Mucosa of descending colon (tissue), 3 donors: ENCODE measurements around the gene EPYC. TPM values are rescaled to one million over a fixed set of nuclear protein-coding genes. Genes with fewer than 3 reads are reported as not detected.

Experiments used
- ATAC-seq: fragments of 200-7000 bp; cut with Tn5 transposase; one replicate; pipeline ENCODE4 v1.9.1; 2020; ENCODE audit warnings: mild to moderate bottlenecking, moderate library complexity
- DNase-seq, 3 donors: peaks; one replicate each; pipeline ENCODE4 v3.0.0-alpha.2; 2020
- H3K36me3 ChIP-seq: fragments of 200-600 bp; one replicate; pipeline ENCODE4 v1.8.0; 2021; ENCODE audit warnings: low read depth, mild to moderate bottlenecking
- H3K4me1 ChIP-seq: fragments of 200-600 bp; one replicate; pipeline ENCODE4 v1.8.0; 2021; ENCODE audit warnings: low read depth, mild to moderate bottlenecking
- H3K4me3 ChIP-seq: fragments of 200-600 bp; one replicate; pipeline ENCODE4 v1.8.0; 2021; ENCODE audit warnings: mild to moderate bottlenecking
- H3K9me3 ChIP-seq: fragments of 200-600 bp; one replicate; pipeline ENCODE4 v1.8.0; 2021; ENCODE audit warnings: mild to moderate bottlenecking
- intact Hi-C, 2 donors: fragments of 100-400 bp; cut with DNase I in 1 of 2; cut with micrococcal nuclease in 1 of 2; formaldehyde crosslinking; loops; one replicate each; pipeline versions ENCODE4 v1.11.0 to v1.11.1; 2022; cut with DNase I, micrococcal nuclease
- long read RNA-seq, 2 donors: library from polyadenylated mRNA; unstranded; transcript quantifications; one replicate each; pipeline ENCODE4 v2.0.0, GENCODE V29; 2019 to 2021
- total RNA-seq, 3 donors: library from RNA; stranded (reverse); fragmentation: NEBNext Ultra II Directional in 2 of 3; extraction: Animal tissue kit (Norgen Biotek cat#: 25700) in 2 of 3; gene quantifications; one replicate each; pipeline versions ENCODE4 v1.2.1 to v1.2.4, GENCODE V29; 2021 to 2023
- TF ChIP-seq, protein P1 (sequence below): fragments of 200-600 bp; IDR thresholded peaks from one replicate; pipeline ENCODE4 v1.8.0; 2022; ENCODE audit warnings: antibody characterized with exemption, mild to moderate bottlenecking
- donor health status: DM: no; HTN: no; CAD: no; lungs with moderate emphysema.
- donor health status: DM: no; HTN: no; CAD: no.
- donor health status: DM: no; HTN: yes; CAD: no.

EPYC gene, protein sequence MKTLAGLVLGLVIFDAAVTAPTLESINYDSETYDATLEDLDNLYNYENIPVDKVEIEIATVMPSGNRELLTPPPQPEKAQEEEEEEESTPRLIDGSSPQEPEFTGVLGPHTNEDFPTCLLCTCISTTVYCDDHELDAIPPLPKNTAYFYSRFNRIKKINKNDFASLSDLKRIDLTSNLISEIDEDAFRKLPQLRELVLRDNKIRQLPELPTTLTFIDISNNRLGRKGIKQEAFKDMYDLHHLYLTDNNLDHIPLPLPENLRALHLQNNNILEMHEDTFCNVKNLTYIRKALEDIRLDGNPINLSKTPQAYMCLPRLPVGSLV
- not detected for total RNA-seq
- long read RNA-seq, donor 1 = 0 reads
- long read RNA-seq, donor 2 = 0 reads

DNA sequence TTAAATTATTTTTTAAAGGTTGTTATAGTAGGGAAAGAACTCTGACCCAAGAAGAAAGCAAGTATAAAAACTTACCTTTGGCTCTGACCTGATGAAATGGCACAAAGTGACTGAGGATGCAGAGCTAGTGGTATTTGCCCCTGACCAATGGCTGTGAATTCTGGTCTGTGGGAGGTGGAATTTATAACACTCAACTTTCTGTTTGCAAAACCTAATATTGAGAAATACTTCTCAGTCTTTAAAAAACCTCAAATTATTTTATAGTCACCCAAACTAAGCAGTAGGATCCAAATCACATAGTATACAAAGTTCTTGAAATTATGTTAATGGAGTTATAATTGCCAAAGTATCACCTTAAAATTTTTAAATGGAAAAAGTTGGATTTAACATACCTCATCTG, at the start of gene EPYC:
TSS of gene EPYC (minus strand) at position 101 of the 400 bp plus-strand sequence. CDS start 2,407 bp downstream, outside the sequence.
- no peak for ATAC-seq
- Histone ChIP-seq H3K36me3 (no peaks in the 10 kb centered on the region), H3K4me1 (no peaks in the 10 kb centered on the region), H3K4me3 (no peak within 1 kb of the TSS), H3K9me3 (no peaks in the 10 kb centered on the region)
- intact Hi-C loops = no loop called here
- no peak for DNase-seq
- TF ChIP-seq, protein P1, sequence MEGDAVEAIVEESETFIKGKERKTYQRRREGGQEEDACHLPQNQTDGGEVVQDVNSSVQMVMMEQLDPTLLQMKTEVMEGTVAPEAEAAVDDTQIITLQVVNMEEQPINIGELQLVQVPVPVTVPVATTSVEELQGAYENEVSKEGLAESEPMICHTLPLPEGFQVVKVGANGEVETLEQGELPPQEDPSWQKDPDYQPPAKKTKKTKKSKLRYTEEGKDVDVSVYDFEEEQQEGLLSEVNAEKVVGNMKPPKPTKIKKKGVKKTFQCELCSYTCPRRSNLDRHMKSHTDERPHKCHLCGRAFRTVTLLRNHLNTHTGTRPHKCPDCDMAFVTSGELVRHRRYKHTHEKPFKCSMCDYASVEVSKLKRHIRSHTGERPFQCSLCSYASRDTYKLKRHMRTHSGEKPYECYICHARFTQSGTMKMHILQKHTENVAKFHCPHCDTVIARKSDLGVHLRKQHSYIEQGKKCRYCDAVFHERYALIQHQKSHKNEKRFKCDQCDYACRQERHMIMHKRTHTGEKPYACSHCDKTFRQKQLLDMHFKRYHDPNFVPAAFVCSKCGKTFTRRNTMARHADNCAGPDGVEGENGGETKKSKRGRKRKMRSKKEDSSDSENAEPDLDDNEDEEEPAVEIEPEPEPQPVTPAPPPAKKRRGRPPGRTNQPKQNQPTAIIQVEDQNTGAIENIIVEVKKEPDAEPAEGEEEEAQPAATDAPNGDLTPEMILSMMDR = no peak

- intact Hi-C loops = no loop called here
- Histone ChIP-seq H3K4me3 (no peak overlapping the region), H3K4me1 (no peaks in the 10 kb centered on the region), H3K36me3 (no peaks in the 10 kb centered on the region), H3K9me3 (no peaks in the 10 kb centered on the region)
- peak in 1 of 3 donors; percentile 4 for DNase-seq
- ATAC-seq = no peak
- TF ChIP-seq, protein P1 = no peak
These were observed 49.4 kb upstream of the EPYC start for GRCh38 chr12:91053951-91054715.

DNA sequence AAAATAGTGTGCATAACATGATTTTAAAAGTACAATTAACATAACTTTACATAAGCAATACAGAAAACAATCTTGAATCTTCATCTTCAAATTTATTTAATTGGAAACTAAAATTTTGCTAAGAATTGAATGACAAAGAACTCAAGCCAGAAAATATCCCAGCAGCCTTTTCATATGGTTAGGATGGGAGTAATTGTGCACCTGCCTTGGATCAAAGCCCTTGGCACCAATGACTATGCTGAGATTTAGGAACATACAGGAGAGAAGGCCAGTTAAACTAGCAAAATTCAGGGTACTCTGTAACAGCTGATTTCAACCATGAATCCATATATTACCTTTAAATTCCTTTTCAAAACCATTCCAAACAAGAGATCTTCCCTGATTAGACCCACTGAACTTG, 47.3 kb upstream of the EPYC start:
- H3K9me3 ChIP-seq = no peaks in the 10 kb centered on the region
- H3K36me3 ChIP-seq = no peaks in the 10 kb centered on the region
- no peaks in the 10 kb centered on the region for H3K4me1 ChIP-seq
- intact Hi-C loops = no loop called here
- TF ChIP-seq, protein P1 = no peak
- H3K4me3 ChIP-seq = no peak overlapping the region
- DNase-seq = no peak
- ATAC-seq = no peak

DNA sequence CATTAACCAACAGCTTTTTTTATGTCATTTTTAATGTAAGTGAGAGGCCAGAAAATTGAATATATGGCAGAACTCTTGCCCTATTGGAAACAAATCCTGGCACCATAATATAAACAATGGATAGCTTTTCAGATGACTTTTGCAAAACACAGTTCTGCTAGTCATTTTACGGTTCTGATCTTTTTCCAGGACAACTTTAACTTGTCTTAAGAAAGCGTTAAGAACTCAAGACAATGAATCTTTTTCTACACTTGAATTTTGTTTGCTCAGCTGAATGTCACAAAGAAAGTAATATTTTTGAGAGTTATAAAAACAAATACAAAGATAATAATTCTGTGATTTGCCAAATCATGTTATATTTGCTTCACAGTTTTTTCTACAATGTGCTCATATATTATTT, 39.8 kb upstream of the EPYC start:
- intact Hi-C loops = no loop called here
- ATAC-seq = no peak
- Histone ChIP-seq H3K4me1 (no peaks in the 10 kb centered on the region), H3K9me3 (no peaks in the 10 kb centered on the region), H3K4me3 (no peak overlapping the region), H3K36me3 (no peaks in the 10 kb centered on the region)
- TF ChIP-seq, protein P1 = no peak
- DNase-seq = no peak

DNA sequence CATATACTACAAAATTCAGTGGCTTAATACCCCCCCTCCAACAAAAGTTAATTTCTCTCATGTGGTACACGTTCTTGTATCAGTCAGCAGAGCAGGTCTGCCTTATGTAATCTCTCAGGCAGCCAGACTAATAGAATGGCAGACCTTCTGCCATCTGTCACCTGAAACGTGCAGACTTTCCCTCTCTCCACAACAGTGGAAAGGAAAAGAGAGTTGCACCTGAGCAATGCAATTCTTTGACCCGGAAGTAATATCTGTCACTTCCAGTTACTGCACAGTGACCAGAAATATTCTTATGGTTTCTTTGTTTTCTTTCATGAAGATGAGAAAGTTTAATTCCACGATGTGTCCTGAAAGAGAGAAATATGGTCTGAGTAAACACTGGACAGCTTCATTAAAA, 38.6 kb upstream of the EPYC start:
- no peak overlapping the region for H3K4me3 ChIP-seq
- DNase-seq (no peak), ATAC-seq (no peak)
- H3K4me1 ChIP-seq = no peaks in the 10 kb centered on the region
- intact Hi-C loops = no loop called here
- H3K9me3 ChIP-seq = no peaks in the 10 kb centered on the region
- no peaks in the 10 kb centered on the region for H3K36me3 ChIP-seq
- TF ChIP-seq, protein P1 = no peak
